ENCODE results near the gene PPP1R15A. TPM values are rescaled to one million over a fixed set of nuclear protein-coding genes. Genes with fewer than 3 reads are reported as not detected.

PPP1R15A gene
- total and polyA plus RNA-seq, 2 donors (not counting 3 experiments of a cell fraction or from before 2014, with no cell fraction given), result 42.3 to 67.4 TPM

- intact Hi-C loops (cut with micrococcal nuclease), result no loop called here
- no peak overlapping the region for H3K27ac ChIP-seq (ENCODE audit: insufficient read depth, low read depth, low read length)
- POLR2A ChIA-PET, result interaction anchor here (0.6 kb wide), 1 partner anchor 38 kb away, joined by 8 read pairs; no protein-coding TSS in a partner anchor
Measured at GRCh38 chr19:48826606-48827020, 45.6 kb upstream of the PPP1R15A start.

More at GRCh38 chr19:48826606-48827020, 45.6 kb upstream of the PPP1R15A start:
- TF ChIP-seq JUN (IDR thresholded peaks at IDR 0.05; ENCODE audit: borderline replicate concordance, insufficient read depth, insufficient read length, low read depth) (no peak), POLR2AphosphoS5 (IDR thresholded peaks at IDR 0.05; ENCODE audit: insufficient read depth, low read depth, low read length) (no peak), FOS (IDR thresholded peaks at IDR 0.05; ENCODE audit: borderline replicate concordance, insufficient read depth, low read length) (no peak), GATA2 (IDR thresholded peaks at IDR 0.05; ENCODE audit: insufficient read depth, insufficient read length, low read depth, low read length) (no peak), MAX (IDR thresholded peaks at IDR 0.05; ENCODE audit: insufficient read depth, insufficient read length) (no peak), POLR2A (IDR thresholded peaks at IDR 0.05; ENCODE audit: low read depth, low read length) (no peak), CTCF (IDR thresholded peaks at IDR 0.05; ENCODE audit: extremely low read depth in 1 of 2, insufficient read depth in 1 of 2, low read depth in 1 of 2, low read length in 2 of 2) (no peak), MYC (IDR thresholded peaks at IDR 0.05; ENCODE audit: low read depth, low read length) (no peak), EZH2 (IDR thresholded peaks at IDR 0.05; ENCODE audit: borderline replicate concordance, low read depth, low read length, severe bottlenecking) (no peak)
- Histone ChIP-seq H4K20me1 (replicated peaks; ENCODE audit: control insufficient read depth, extremely low read depth, insufficient read depth, low read length) (no peaks in the 10 kb centered on the region), H3K4me3 (replicated peaks in 1 of 3; ENCODE audit: insufficient read depth in 1 of 3, low read depth in 1 of 3, low read length in 3 of 3) (no peak overlapping the region), H3K4me2 (ENCODE audit: insufficient read depth, low read length) (no peak overlapping the region), H3K79me2 (ENCODE audit: control insufficient read depth, insufficient read depth, low read length) (no peaks in the 10 kb centered on the region), H3K4me1 (ENCODE audit: control insufficient read depth, extremely low read depth, insufficient read depth, low read length) (no peaks in the 10 kb centered on the region), H3K9me1 (replicated peaks; ENCODE audit: control insufficient read depth, extremely low read depth, insufficient read depth, low read length) (no peaks in the 10 kb centered on the region), H3K9me3 (replicated peaks; ENCODE audit: control insufficient read depth, insufficient read depth, low read length) (no peaks in the 10 kb centered on the region), H2AFZ (ENCODE audit: low read depth, low read length) (no peak overlapping the region), H3K36me3 (ENCODE audit: control insufficient read depth in 2 of 2, extremely low read depth in 1 of 2, insufficient read depth in 2 of 2, low read length in 2 of 2) (no peaks in the 10 kb centered on the region), H3K9ac (replicated peaks; ENCODE audit: extremely low read depth, insufficient read depth, low read length) (no peak overlapping the region), H3K27me3 (ENCODE audit: control insufficient read depth in 2 of 2, insufficient read depth in 2 of 2, low read length in 2 of 2) (no peaks in the 10 kb centered on the region)
- dilution Hi-C loops (cut with MboI; ENCODE audit: extremely low pct_ligation_motif_present, low sequenced_read_pairs), result no loop called here
- no peak for FAIRE-seq
- no peak for DNase-seq (ENCODE audit: low read depth, low spot score)
- BruUV-seq (replicated peaks), result no TSS peak
- CTCF ChIA-PET, result interaction anchor here (0.6 to 2.7 kb wide), 4 partner anchors 9 to 54 kb away, joined by 3 to 14 read pairs (median 8); partner anchors contain the start of gene HSD17B14

Data from endothelial cell of umbilical vein (primary cell).